Mesangial cell (primary cell): Measurements from ENCODE around the gene BANF2. TPM values are rescaled to one million over a fixed set of nuclear protein-coding genes. Genes with fewer than 3 reads are reported as not detected.

Experiments used
- total RNA-seq: library from RNA; depleted of rRNA; stranded (reverse); fragments of >200 nt; gene quantifications from 2 replicates; pipeline ENCODE4 v1.2.3, GENCODE V29; 2015

The BANF2 gene
- total RNA-seq: not detected in 2 replicates

DNA sequence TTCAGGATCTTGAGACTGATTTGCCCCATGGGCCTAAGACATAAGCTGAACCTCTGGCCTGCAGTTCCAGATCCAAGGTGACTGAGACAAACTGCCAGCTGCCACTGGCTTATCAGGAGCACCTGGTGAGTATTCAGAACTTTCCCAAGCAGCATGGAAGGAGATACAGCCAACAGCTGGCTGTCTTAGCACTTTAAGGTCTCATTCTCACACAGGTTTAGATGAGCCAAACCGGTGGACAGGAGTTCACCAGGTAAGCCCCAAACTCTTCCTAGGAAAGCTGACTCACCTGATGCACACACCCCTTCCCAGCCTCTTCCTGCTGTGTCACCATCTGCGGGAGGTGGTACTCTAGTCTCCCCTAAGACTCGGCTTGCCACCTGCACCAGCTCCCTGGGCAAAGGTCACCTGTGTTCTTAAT is at the start of gene BANF2:
Gene BANF2 (plus strand): TSS at position 36 of the 421 bp plus-strand sequence. CDS start 25,060 bp downstream, outside the sequence.

GRCh38 chr20:17682103-17682888 is 17.5 kb upstream of the BANF2 start, which contains the start of gene RRBP1:
TSS of gene RRBP1 (minus strand) at chr20:17682242. CDS start at chr20:17660507, 21,735 bp downstream.

Other genes with a start within 250 kb of the BANF2 start
- 3.4 and 8.6 TPM in 2 replicates for gene BFSP1, start 168.6 kb upstream of the BANF2 start, total RNA-seq
- 237 and 269 TPM in 2 replicates for gene DSTN, start 129.9 kb upstream of the BANF2 start, total RNA-seq
- 91.7 and 96.1 TPM in 2 replicates for gene RRBP1, start 17.7 kb upstream of the BANF2 start, total RNA-seq